Testis (tissue), 3 donors: Measurements from ENCODE around the gene RALGPS2. TPM values are rescaled to one million over a fixed set of nuclear protein-coding genes. Genes with fewer than 3 reads are reported as not detected.

Source experiments
- DNase-seq: peaks from one replicate; pipeline ENCODE4 v3.0.0-alpha.2; 2019
- H3K27ac ChIP-seq, 2 donors: fragments of 200-600 bp; sonication (generic); one replicate each; pipeline ENCODE4 v1.5.1; 2019
- H3K27me3 ChIP-seq: fragments of 200-600 bp; sonication (generic); one replicate; pipeline ENCODE4 v1.5.1; 2019
- H3K36me3 ChIP-seq: fragments of 200-600 bp; sonication (generic); one replicate; pipeline ENCODE4 v1.5.1; 2017; ENCODE audit warnings: low read depth; ENCODE audit errors: missing control alignments
- H3K4me1 ChIP-seq: fragments of 200-600 bp; sonication (generic); one replicate; pipeline ENCODE4 v1.5.1; 2019
- H3K4me3 ChIP-seq, 2 donors: fragments of 200-600 bp; sonication (generic); one replicate each; pipeline ENCODE4 v1.5.1; 2017 to 2019
- H3K9me3 ChIP-seq: fragments of 200-600 bp; sonication (generic); one replicate; pipeline ENCODE4 v1.5.1; 2017
- CTCF ChIP-seq, 3 experiments: fragments of 450-650 bp in 2 of 3; fragments of 200-600 bp in 1 of 3; sonication (generic) in 1 of 3; IDR thresholded peaks; one replicate each; pipeline ENCODE4 v1.5.1; 2016 to 2019; ENCODE audit warnings: antibody characterized with exemption in 3 of 3, mild to moderate bottlenecking in 2 of 3, moderate library complexity in 1 of 3
- POLR2A ChIP-seq: fragments of 450-650 bp; IDR thresholded peaks from one replicate; pipeline ENCODE4 v1.6.1; 2017; ENCODE audit warnings: antibody characterized with exemption, mild to moderate bottlenecking, moderate library complexity
- WGBS, 2 donors: methylation state at CpG; one replicate each; pipeline ENCODE4 v1.1.5; 2018; 5-methylcytosine and 5-hydroxymethylcytosine counted together
- intact Hi-C: fragments of 100-400 bp; cut with DNase I; formaldehyde crosslinking; loops from one replicate; pipeline ENCODE4 v1.15.1; 2023; ENCODE audit warnings: low total_unique reads
- polyA plus RNA-seq: library from polyadenylated mRNA; stranded (reverse); fragments of 350-450 nt; fragmentation: Illumina TruSeq; extraction: RNeasy Lipid Tissue Mini Kit (QIAGEN cat#74804); gene quantifications from one replicate; pipeline ENCODE4 v1.2.3, GENCODE V29; 2014; ENCODE audit warnings: low read depth, low replicate concordance; ENCODE audit not compliant: insufficient read depth
- total RNA-seq, 2 donors: library from RNA; depleted of rRNA; stranded (reverse); fragments of >200 nt; gene quantifications; one replicate each; pipeline ENCODE4 v1.2.3, GENCODE V29; 2016

Gene RALGPS2
- total and polyA plus RNA-seq, 3 donors from 2014 or later: 56.3 to 224 (median 78.6) TPM

GRCh38 chr1:178738780-178739179, 13.7 kb downstream of the RALGPS2 start:
- Histone ChIP-seq H3K27me3 (no peaks in the 10 kb centered on the region), H3K27ac (no peak overlapping the region), H3K4me1 (no peaks in the 10 kb centered on the region), H3K4me3 (no peak overlapping the region), H3K9me3 (no peaks in the 10 kb centered on the region), H3K36me3 (no peaks in the 10 kb centered on the region)
- intact Hi-C loops: no loop called here
- TF ChIP-seq POLR2A (no peak), CTCF (IDR thresholded peaks at IDR 0.05) (no peak)
- DNase-seq: no peak
- 86 to 88% methylated on average over 1 of the region's 1 CpG for WGBS, 2 donors

GRCh38 chr1:178739285-178740045, 14.4 kb downstream of the RALGPS2 start:
- Histone ChIP-seq H3K36me3 (no peaks in the 10 kb centered on the region), H3K4me1 (no peaks in the 10 kb centered on the region), H3K4me3 (no peak overlapping the region), H3K27ac (no peak overlapping the region), H3K27me3 (no peaks in the 10 kb centered on the region), H3K9me3 (no peaks in the 10 kb centered on the region)
- intact Hi-C loops: no loop called here
- TF ChIP-seq POLR2A (no peak), CTCF (IDR thresholded peaks at IDR 0.05) (no peak)
- WGBS, 2 donors: 77 to 80% methylated on average over 4 of the region's 4 CpGs
- no peak for DNase-seq

- no peaks in the 10 kb centered on the region for H3K36me3 ChIP-seq
- H3K9me3 ChIP-seq: no peaks in the 10 kb centered on the region
- intact Hi-C loops: no loop called here
- 83 to 96% methylated on average over 1 of the region's 1 CpG for WGBS, 2 donors
- TF ChIP-seq POLR2A: no peak
- no peak for TF ChIP-seq CTCF (IDR thresholded peaks at IDR 0.05)
- no peaks in the 10 kb centered on the region for H3K27me3 ChIP-seq
- no peak for DNase-seq
- no peak overlapping the region for H3K27ac ChIP-seq
- H3K4me3 ChIP-seq: no peak overlapping the region
- no peaks in the 10 kb centered on the region for H3K4me1 ChIP-seq
Observed at GRCh38 chr1:178740491-178740890, 15.4 kb downstream of the RALGPS2 start.

DNA sequence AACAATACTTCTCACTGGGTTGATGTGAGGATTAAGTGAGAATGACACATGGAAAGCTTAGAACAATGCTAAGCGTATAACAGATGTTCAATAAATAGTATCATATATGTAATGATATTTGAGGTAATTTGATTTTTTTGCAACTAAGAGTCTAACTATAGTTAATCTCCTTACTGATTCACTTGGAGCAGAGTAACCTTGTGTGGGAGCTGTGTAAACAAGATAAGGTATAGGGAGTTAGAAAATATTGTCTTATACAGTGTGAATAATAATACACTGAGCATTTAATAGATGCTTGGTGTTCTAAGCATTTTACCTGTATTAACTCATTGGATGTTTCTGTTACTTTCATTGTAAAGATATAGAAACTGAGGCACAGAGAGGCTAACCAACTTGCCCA, 15.9 kb downstream of the RALGPS2 start:
- Histone ChIP-seq H3K27ac (no peak overlapping the region), H3K4me3 (no peak overlapping the region), H3K27me3 (no peaks in the 10 kb centered on the region), H3K4me1 (no peaks in the 10 kb centered on the region), H3K9me3 (no peaks in the 10 kb centered on the region), H3K36me3 (no peaks in the 10 kb centered on the region)
- no peak for TF ChIP-seq CTCF (IDR thresholded peaks at IDR 0.05)
- no peak for TF ChIP-seq POLR2A
- no peak for DNase-seq
- 90 to 96% methylated on average over 1 of the region's 1 CpG for WGBS, 2 donors
- intact Hi-C loops: no loop called here

GRCh38 chr1:178743801-178744200, 18.8 kb downstream of the RALGPS2 start:
- no peak for TF ChIP-seq CTCF (IDR thresholded peaks at IDR 0.05)
- TF ChIP-seq POLR2A: no peak
- 83 to 88% methylated on average over 2 of the region's 2 CpGs for WGBS, 2 donors
- no peak for DNase-seq
- H3K9me3 ChIP-seq: no peaks in the 10 kb centered on the region
- H3K27ac ChIP-seq: no peak overlapping the region
- no peaks in the 10 kb centered on the region for H3K27me3 ChIP-seq
- intact Hi-C loops: no loop called here
- no peaks in the 10 kb centered on the region for H3K36me3 ChIP-seq
- H3K4me1 ChIP-seq: no peaks in the 10 kb centered on the region
- H3K4me3 ChIP-seq: no peak overlapping the region
